BJ (cell line): ENCODE results near the gene CR1. TPM values are rescaled to one million over a fixed set of nuclear protein-coding genes. Genes with fewer than 3 reads are reported as not detected.
"Not testable (repeated sequence)": the region's sequence is repeated elsewhere in the genome, so short reads cannot be mapped to it uniquely, and the experiment has no call there.

ENCODE experiments used
- CTCF ChIA-PET: fragments of 350-600 bp; formaldehyde crosslinking; extraction: SDS; loops from one replicate; lab custom pipeline; 2021; ENCODE audit warnings: antibody characterized with exemption, inconsistent platforms; lab: Yijun Ruan, JAX
- POLR2A ChIA-PET: fragments of 300-600 bp; sonication (Branson Sonifier 250); formaldehyde crosslinking; extraction: SDS; loops from one replicate; lab custom pipeline; 2021; ENCODE audit warnings: antibody characterized with exemption; lab: Charles Lee
- DNase-seq: peaks from one replicate; pipeline ENCODE4 v3.0.0-alpha.2; 2011; ENCODE audit warnings: low read depth
- H3K27me3 ChIP-seq: 2 replicates; pipeline ENCODE4 v1.6.0; 2011; ENCODE audit warnings: low read length; ENCODE audit not compliant: control insufficient read depth, insufficient read depth
- H3K36me3 ChIP-seq: 2 replicates; pipeline ENCODE4 v1.5.1; 2011; ENCODE audit warnings: low read length; ENCODE audit not compliant: control insufficient read depth, insufficient read depth
- H3K4me3 ChIP-seq: 2 replicates; pipeline ENCODE4 v1.5.1; 2011; ENCODE audit warnings: low read depth, mild to moderate bottlenecking, control low read depth, low read length
- CTCF ChIP-seq: IDR thresholded peaks from 2 replicates; pipeline ENCODE4 v1.5.1; 2011; ENCODE audit warnings: low read depth, mild to moderate bottlenecking, control low read depth, inconsistent platforms, low read length, moderate library complexity; ENCODE audit not compliant: insufficient read depth
- polyA plus RNA-seq: library from polyadenylated mRNA; depleted of rRNA; stranded (reverse); fragments of >200 nt; gene quantifications from 2 replicates; pipeline ENCODE4 v1.2.3, GENCODE V29; 2011

CR1 gene
- polyA plus RNA-seq, 1 experiment: not detected

GRCh38 chr1:207626972-207627337 lies 131.0 kb downstream of the CR1 start:
- no peaks in the 10 kb centered on the region for H3K36me3 ChIP-seq
- DNase-seq: no peak
- POLR2A ChIA-PET: no interaction called here
- TF ChIP-seq CTCF: no peak
- CTCF ChIA-PET: interaction anchor here (0.6 kb wide), 1 partner anchor 395 kb away, joined by 5 read pairs; no protein-coding TSS in a partner anchor
- no peak overlapping the region for H3K4me3 ChIP-seq
- no peaks in the 10 kb centered on the region for H3K27me3 ChIP-seq

- H3K36me3 ChIP-seq: no peaks in the 10 kb centered on the region
- POLR2A ChIA-PET: no interaction called here
- CTCF ChIA-PET: interaction anchor here (0.6 kb wide), 1 partner anchor 395 kb away, joined by 5 read pairs; no protein-coding TSS in a partner anchor
- no peaks in the 10 kb centered on the region for H3K27me3 ChIP-seq
- no peak overlapping the region for H3K4me3 ChIP-seq
- no peak for TF ChIP-seq CTCF
- no peak for DNase-seq
Observed at GRCh38 chr1:207627496-207627895, 131.5 kb downstream of the CR1 start.

GRCh38 chr1:207628776-207629175 lies 132.8 kb downstream of the CR1 start:
- no peak for DNase-seq
- CTCF ChIA-PET: interaction anchor here (2.2 kb wide), 1 partner anchor 8 kb away, joined by 9 read pairs; no protein-coding TSS in a partner anchor
- POLR2A ChIA-PET: no interaction called here
- Histone ChIP-seq H3K27me3 (no peaks in the 10 kb centered on the region), H3K36me3 (no peaks in the 10 kb centered on the region), H3K4me3 (no peak overlapping the region)
- TF ChIP-seq CTCF: no peak

- TF ChIP-seq CTCF: no peak
- no peak for DNase-seq
- ChIA-PET CTCF (interaction anchor here (2.7 kb wide), 1 partner anchor 11 kb away, joined by 14 read pairs; no protein-coding TSS in a partner anchor), POLR2A (no interaction called here)
- Histone ChIP-seq H3K27me3 (no peaks in the 10 kb centered on the region), H3K36me3 (no peaks in the 10 kb centered on the region), H3K4me3 (no peak overlapping the region)
Observed at GRCh38 chr1:207631137-207631536, 135.2 kb downstream of the CR1 start.

GRCh38 chr1:207633226-207633625 lies 137.3 kb downstream of the CR1 start:
- ChIA-PET CTCF (interaction anchor here (2.7 kb wide), 1 partner anchor 13 kb away, joined by 14 read pairs; no protein-coding TSS in a partner anchor), POLR2A (no interaction called here)
- Histone ChIP-seq H3K36me3 (no peaks in the 10 kb centered on the region), H3K4me3 (no peak overlapping the region), H3K27me3 (no peaks in the 10 kb centered on the region)
- TF ChIP-seq CTCF: no peak
- DNase-seq: no peak

- H3K36me3 ChIP-seq, DNase-seq, POLR2A ChIA-PET, H3K4me3 ChIP-seq, H3K27me3 ChIP-seq, CTCF ChIA-PET: not testable (repeated sequence)
Observed at GRCh38 chr1:207633699-207634289, 137.8 kb downstream of the CR1 start.

- H3K36me3 ChIP-seq, POLR2A ChIA-PET, CTCF ChIA-PET, H3K27me3 ChIP-seq, H3K4me3 ChIP-seq, DNase-seq: not testable (repeated sequence)
Observed at GRCh38 chr1:207634293-207634692, 138.3 kb downstream of the CR1 start.

GRCh38 chr1:207635569-207636186 lies 139.7 kb downstream of the CR1 start:
- POLR2A ChIA-PET, H3K36me3 ChIP-seq, H3K27me3 ChIP-seq, H3K4me3 ChIP-seq, DNase-seq: not testable (repeated sequence)
- CTCF ChIA-PET: interaction anchor here (1.5 kb wide), 1 partner anchor 16 kb away, joined by 5 read pairs; no protein-coding TSS in a partner anchor
